ENCODE results near the gene HINFP. TPM values are rescaled to one million over a fixed set of nuclear protein-coding genes. Genes with fewer than 3 reads are reported as not detected.
A peak's percentile ranks its signal among the peaks of the same experiment; 100 is the strongest.

HINFP gene
- total and polyA plus RNA-seq, 9 of the 15 experiments (the other 6 are each of a cell fraction or from before 2014, with no cell fraction given): 13.8 to 34.1 (median 22.5) TPM

- TF ChIP-seq UBTF (IDR thresholded peaks at IDR 0.05; ENCODE audit: borderline replicate concordance in 1 of 2, low read depth in 2 of 2, low read length in 2 of 2) (no peak), ZNF830 (CRISPR knock-in tag; IDR thresholded peaks at IDR 0.05) (no peak), ZNF518B (CRISPR knock-in tag; IDR thresholded peaks at IDR 0.05) (no peak), CC2D1A (IDR thresholded peaks at IDR 0.05) (peak; percentile 99), TEAD1 (CRISPR knock-in tag; IDR thresholded peaks at IDR 0.05) (no peak), HBP1 (CRISPR knock-in tag; IDR thresholded peaks at IDR 0.05) (no peak), RNF219 (CRISPR knock-in tag; IDR thresholded peaks at IDR 0.05) (no peak), VEZF1 (CRISPR knock-in tag; IDR thresholded peaks at IDR 0.05) (peak; percentile 92), PRMT5 (CRISPR knock-in tag; IDR thresholded peaks at IDR 0.05) (no peak), NCOA1 (IDR thresholded peaks at IDR 0.05; ENCODE audit: low read depth) (peak; percentile 70), CCNT2 (IDR thresholded peaks at IDR 0.05; ENCODE audit: borderline replicate concordance, extremely low read depth, insufficient read length, low read depth, low read length) (peak; percentile 72), MTA3 (IDR thresholded peaks at IDR 0.05; ENCODE audit: borderline replicate concordance) (peak; percentile 47; the same call in 1 of the 2 replicates), KDM4B (IDR thresholded peaks at IDR 0.05; ENCODE audit: borderline replicate concordance in 2 of 2, low read depth in 1 of 2) (no peak), ZBTB17 (CRISPR knock-in tag; IDR thresholded peaks at IDR 0.05) (no peak)
These were observed 14.5 kb upstream of the HINFP start, which contains the start of gene C2CD2L (continued) for GRCh38 chr11:119106564-119107537.
